Kidney (tissue), 14 donors: ENCODE data around the gene ISG15. TPM values are rescaled to one million over a fixed set of nuclear protein-coding genes. Genes with fewer than 3 reads are reported as not detected.

Experiments used
- DNase-seq, 5 donors: peaks; one replicate each; pipeline ENCODE4 v3.0.0-alpha.2; 2013 to 2020
- FAIRE-seq: peaks from 2 replicates; lab custom pipeline; 2012; peaks lifted over from hg19 to GRCh38; lab: Jason Lieb, UNC
- H3K27ac ChIP-seq, 2 donors: one replicate each; pipeline ENCODE4 v1.7.0; 2013; ENCODE audit warnings: low read depth in 2 of 2, low read length in 2 of 2, inconsistent platforms in 1 of 2
- H3K27me3 ChIP-seq: one replicate; pipeline ENCODE4 v1.7.1; 2013; ENCODE audit warnings: low read length, inconsistent platforms; ENCODE audit not compliant: control insufficient read depth, insufficient read depth
- H3K36me3 ChIP-seq, 3 donors: one replicate each; pipeline versions ENCODE4 v1.7.0 to v1.7.1; 2013; ENCODE audit warnings: low read length in 3 of 3, control low read depth in 1 of 3, inconsistent platforms in 1 of 3; ENCODE audit not compliant: insufficient read depth in 3 of 3, control insufficient read depth in 2 of 3
- H3K4me1 ChIP-seq, 3 donors: one replicate each; pipeline versions ENCODE4 v1.7.0 to v1.7.1; 2013; ENCODE audit warnings: low read length in 3 of 3, inconsistent platforms in 1 of 3, low read depth in 1 of 3; ENCODE audit not compliant: control insufficient read depth in 2 of 3, insufficient read depth in 2 of 3
- H3K4me3 ChIP-seq, 3 donors: one replicate each; pipeline versions ENCODE4 v1.7.0 to v1.8.1; 2013; ENCODE audit warnings: low read length in 3 of 3, control low read depth in 1 of 3, inconsistent platforms in 1 of 3
- H3K9ac ChIP-seq, 3 donors: one replicate each; pipeline versions ENCODE4 v1.7.0 to v1.7.1; 2013; ENCODE audit warnings: low read length in 3 of 3, control low read depth in 1 of 3, inconsistent platforms in 1 of 3
- H3K9me3 ChIP-seq, 3 donors: one replicate each; pipeline versions ENCODE4 v1.7.0 to v1.7.1; 2013; ENCODE audit warnings: low read length in 3 of 3, control low read depth in 1 of 3, inconsistent platforms in 1 of 3; ENCODE audit not compliant: control insufficient read depth in 2 of 3, insufficient read depth in 1 of 3
- CTCF ChIP-seq: IDR thresholded peaks from 3 replicates; pipeline ENCODE4 v1.5.1; 2012; ENCODE audit warnings: mild to moderate bottlenecking, moderate library complexity, borderline replicate concordance; ENCODE audit not compliant: insufficient read depth; ENCODE audit errors: extremely low read depth
- intact Hi-C: fragments of 100-400 bp; cut with DNase I; formaldehyde crosslinking; loops from one replicate; pipeline ENCODE4 v1.11.1; 2022
- polyA plus RNA-seq: library from polyadenylated mRNA; stranded (reverse); fragments of 350-450 nt; fragmentation: Illumina TruSeq; extraction: RNeasy Lipid Tissue Mini Kit (QIAGEN cat#74804); gene quantifications from one replicate; pipeline ENCODE4 v1.2.3, GENCODE V29; 2014; ENCODE audit warnings: low read depth, low replicate concordance; ENCODE audit not compliant: insufficient read depth
- total RNA-seq: library from RNA; stranded (reverse); fragmentation: NEBNext Ultra II Directional; extraction: Animal tissue kit (Norgen Biotek cat#: 25700); gene quantifications from one replicate; pipeline ENCODE4 v1.2.1, GENCODE V29; 2021
- donor health status: control.
- donor health status: control.
- donor health status: control.
- donor health status: control.
- donor health status: control.
- donor health status: DM: yes; HTN: yes; CAD: no.
- donor health status: Normal renal cell carcinoma (clear cell type).

The ISG15 gene
- total and polyA plus RNA-seq, 2 donors from 2014 or later = 23.9 to 65.9 TPM

- no peaks in the 10 kb centered on the region for H3K36me3 ChIP-seq
- no peaks in the 10 kb centered on the region for H3K27me3 ChIP-seq
- peak in 2 of 5 donors; percentile 41 to 78 for DNase-seq
- intact Hi-C loops = no loop called here
- peak within 1 kb of the TSS; percentile 54 to 57 for H3K27ac ChIP-seq
- TF ChIP-seq CTCF = no peak
- FAIRE-seq = no peak
- H3K9ac ChIP-seq = peak within 1 kb of the TSS in 1 of 3 donors; percentile 26
- H3K9me3 ChIP-seq = no peaks in the 10 kb centered on the region
- H3K4me3 ChIP-seq = no peak within 1 kb of the TSS
- H3K4me1 ChIP-seq = no peaks in the 10 kb centered on the region
Measured at GRCh38 chr1:981955-982558, 31.2 kb upstream of the ISG15 start, which contains the start of gene PERM1. TSS of gene PERM1 (minus strand) at chr1:982093. CDS start at chr1:981029, 1,064 bp downstream.

GRCh38 chr1:982765-983436, 30.4 kb upstream of the ISG15 start:
- FAIRE-seq = no peak

GRCh38 chr1:983798-984475, 29.4 kb upstream of the ISG15 start:
- DNase-seq (peak in 4 of 5 donors; percentile 45 to 80 (median 64)), FAIRE-seq (no peak)
- Histone ChIP-seq H3K27me3 (no peaks in the 10 kb centered on the region), H3K4me3 (no peak overlapping the region), H3K9ac (no peak overlapping the region), H3K4me1 (no peaks in the 10 kb centered on the region), H3K27ac (no peak overlapping the region), H3K9me3 (no peaks in the 10 kb centered on the region), H3K36me3 (no peaks in the 10 kb centered on the region)
- intact Hi-C loops = no loop called here
- peak; percentile 83 for TF ChIP-seq CTCF

More at GRCh38 chr1:982765-983436, 30.4 kb upstream of the ISG15 start:
- peak in 1 of 5 donors; percentile 71 for DNase-seq
- H3K36me3 ChIP-seq = no peaks in the 10 kb centered on the region
- intact Hi-C loops = no loop called here
- no peak overlapping the region for H3K27ac ChIP-seq
- no peaks in the 10 kb centered on the region for H3K4me1 ChIP-seq
- no peak overlapping the region for H3K9ac ChIP-seq
- TF ChIP-seq CTCF = no peak
- no peaks in the 10 kb centered on the region for H3K9me3 ChIP-seq
- no peak overlapping the region for H3K4me3 ChIP-seq
- H3K27me3 ChIP-seq = no peaks in the 10 kb centered on the region
